ENCODE results near the gene TRPV5.

DNA sequence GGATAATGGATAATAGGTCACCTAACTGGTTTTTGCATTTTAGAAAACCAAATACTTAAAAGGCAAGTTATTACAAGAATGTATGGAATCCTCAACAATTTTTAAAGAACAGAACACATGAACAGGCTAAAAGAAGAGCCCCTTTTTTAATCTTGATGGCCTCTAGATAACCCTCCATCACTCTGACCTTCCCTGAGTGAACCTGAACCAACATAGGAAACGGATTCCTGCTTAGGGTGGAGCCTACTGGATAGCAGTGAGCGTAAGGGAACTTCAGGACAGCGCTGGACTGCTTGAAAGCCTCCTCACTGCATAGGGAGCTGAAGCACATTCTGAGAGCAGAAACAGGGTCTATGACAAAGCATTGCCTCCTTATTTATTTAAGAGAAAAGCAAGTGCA lies 20.5 kb downstream of the TRPV5 start:
- TF ChIP-seq CTCF (IDR thresholded peaks at IDR 0.05) (no peak), EP300 (IDR thresholded peaks at IDR 0.05) (no peak), POLR2A (IDR thresholded peaks at IDR 0.05) (no peak)
